ENCODE data around the gene PLEKHA8.

GRCh38 chr7:30147785-30148184 is 119.6 kb downstream of the PLEKHA8 start:
- TF ChIP-seq CTCF (IDR thresholded peaks at IDR 0.05) = no peak
- no peak for TF ChIP-seq EP300 (IDR thresholded peaks at IDR 0.05; ENCODE audit: low read depth)
- TF ChIP-seq POLR2A (IDR thresholded peaks at IDR 0.05) = no peak
- TF ChIP-seq POLR2AphosphoS5 (IDR thresholded peaks at IDR 0.05) = no peak

Data from transverse colon (tissue), 4 donors.